GM19035 (cell line): ENCODE results near the gene HAPLN3.

Experiments
- ATAC-seq: cut with Tn5 transposase; IDR thresholded peaks from one replicate; pipeline ENCODE4 v1.9.1; 2021; ENCODE audit not compliant: unreplicated experiment

The HAPLN3 gene

DNA sequence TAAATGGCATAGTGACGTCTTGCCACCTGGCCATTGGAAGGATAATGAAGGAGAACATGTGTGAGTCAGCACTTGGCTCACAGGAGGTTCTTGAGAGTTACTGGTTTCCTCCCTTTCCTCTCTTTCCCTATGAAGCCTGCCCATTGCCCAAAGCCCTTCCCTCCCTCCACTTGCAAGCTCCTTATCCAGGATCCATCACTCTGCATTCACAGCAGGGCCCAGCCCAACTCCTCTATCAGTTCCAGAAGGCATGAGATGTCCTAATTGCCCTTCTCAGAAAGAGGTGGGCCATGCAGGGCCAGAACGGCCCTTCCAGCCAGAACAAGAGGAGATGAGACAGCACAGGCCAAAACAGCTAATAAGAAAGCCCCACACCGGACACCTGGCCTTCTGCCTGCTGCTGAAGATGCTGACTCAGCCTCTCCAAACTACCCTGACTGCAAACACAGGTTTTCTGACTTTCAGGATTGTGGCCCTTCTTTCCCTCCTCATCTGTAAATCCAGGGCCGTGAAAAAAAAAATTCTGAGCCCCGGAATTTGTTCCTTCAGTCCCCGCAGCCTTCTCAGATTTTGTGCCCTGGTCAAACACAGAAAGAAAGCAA is 29.7 kb downstream of the HAPLN3 start:
- no peak for ATAC-seq

DNA sequence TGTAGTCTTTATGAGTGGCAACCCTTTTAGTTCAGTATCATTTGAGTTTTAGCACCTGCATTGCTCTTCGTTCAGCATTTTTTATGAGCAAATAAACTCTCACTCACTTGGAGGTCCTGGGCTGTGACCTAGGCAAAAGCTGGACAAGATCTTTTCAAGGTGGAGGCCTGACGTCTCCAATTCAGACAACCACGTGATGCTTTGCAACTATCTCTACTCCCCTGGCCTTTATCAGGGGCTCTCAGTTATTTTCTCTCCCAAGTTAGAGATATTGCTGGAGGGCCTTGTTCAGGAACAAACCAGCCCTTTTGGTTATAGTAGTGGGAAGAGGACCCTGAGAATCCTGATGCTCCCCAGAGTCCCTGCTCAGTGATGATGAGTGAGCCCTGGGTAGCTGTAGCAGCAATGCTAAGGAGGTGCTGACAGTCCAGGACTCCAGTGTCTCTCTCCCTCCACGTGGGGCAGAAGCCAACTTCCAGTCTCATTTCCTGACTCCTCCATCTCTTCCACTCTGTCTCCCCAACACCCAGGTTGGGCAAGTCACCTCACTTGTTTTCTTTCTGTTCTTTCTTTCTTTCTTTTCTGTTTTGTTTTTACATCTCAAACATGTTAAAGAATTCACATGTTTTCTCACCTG is 30.4 kb downstream of the HAPLN3 start:
- ATAC-seq, result no peak

DNA sequence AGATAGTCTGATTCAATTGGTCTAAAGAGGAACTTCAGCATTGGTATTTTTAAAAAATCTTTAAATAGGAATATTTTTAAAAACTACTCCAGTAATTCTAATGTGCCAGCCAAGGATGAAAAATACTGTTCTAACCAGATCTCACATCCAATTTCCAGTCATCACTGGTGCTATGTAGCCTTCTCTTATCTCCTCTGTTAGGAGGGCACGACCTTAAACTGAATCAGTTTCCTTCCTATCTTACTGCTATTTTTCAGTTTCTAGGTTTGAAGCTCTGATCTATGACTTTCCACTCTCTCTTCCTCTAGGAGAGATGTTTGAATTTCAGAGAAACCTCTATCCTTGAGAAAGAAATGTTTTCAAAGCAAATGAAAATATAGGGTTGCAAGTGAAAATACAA is 31.9 kb downstream of the HAPLN3 start:
- no peak for ATAC-seq

DNA sequence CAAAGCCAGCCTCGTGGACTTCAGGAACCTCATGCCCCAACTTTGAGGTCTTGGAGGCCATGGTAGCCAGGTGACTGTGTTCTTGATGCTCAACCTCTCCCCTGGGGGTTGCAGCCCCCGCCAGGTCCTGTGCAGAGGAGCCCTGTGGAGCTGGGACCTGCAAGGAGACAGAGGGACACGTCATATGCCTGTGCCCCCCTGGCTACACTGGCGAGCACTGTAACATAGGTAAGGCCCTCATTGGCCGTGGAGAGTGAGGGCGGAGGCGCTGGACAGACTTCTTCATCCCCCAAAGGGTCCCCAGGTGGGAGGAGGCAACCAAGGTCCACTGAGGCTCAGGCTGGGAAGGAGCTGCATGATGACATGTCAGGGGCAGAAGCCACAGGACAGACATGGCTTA is 35.1 kb downstream of the HAPLN3 start:
- no peak for ATAC-seq

DNA sequence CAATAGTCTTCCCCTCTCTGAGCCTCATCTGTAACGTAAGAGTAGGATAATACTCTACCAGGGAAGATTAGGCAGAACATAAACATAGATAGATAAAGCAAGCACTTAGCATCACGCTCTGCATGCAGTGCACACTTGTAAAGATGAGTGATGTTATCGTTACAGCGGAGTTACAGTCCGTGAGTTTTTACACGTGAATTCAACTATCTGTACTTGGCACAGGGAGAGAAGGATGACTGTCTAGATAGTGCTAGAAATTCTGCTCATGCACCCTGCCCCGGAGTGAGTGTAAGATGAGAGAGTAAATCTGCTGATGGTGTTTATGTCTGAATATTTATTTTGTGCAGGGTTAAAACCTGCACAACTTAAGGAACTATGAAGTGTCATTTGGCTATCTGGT is 35.8 kb downstream of the HAPLN3 start:
- ATAC-seq, result no peak

DNA sequence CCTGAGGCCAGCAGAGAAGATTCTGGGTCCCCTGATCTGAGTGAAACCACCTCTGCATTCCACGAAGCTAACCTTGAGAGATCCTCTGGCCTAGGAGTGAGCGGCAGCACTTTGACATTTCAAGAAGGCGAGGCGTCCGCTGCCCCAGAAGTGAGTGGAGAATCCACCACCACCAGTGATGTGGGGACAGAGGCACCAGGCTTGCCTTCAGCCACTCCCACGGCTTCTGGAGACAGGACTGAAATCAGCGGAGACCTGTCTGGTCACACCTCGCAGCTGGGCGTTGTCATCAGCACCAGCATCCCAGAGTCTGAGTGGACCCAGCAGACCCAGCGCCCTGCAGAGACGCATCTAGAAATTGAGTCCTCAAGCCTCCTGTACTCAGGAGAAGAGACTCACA is 36.4 kb downstream of the HAPLN3 start:
- ATAC-seq, result no peak

DNA sequence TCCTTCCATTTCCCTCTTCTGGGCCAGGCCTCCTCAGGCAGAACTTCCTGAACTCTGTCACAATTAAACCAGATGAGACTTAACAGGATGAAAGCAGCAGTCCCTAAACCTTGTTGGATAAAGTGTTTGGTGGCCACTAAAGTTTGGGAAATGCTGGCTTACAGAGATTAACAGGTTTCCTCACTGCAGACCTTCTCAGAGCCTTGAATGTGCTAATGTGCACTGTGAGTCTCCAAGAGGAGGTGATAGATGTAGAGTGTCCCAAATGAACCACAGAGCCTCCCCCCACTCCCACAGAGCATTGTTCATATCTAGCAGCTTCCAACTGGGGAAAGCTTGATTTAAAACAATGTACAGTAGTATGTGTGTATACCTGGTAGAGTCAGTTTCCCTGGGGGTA is 42.9 kb downstream of the HAPLN3 start:
- no peak for ATAC-seq

DNA sequence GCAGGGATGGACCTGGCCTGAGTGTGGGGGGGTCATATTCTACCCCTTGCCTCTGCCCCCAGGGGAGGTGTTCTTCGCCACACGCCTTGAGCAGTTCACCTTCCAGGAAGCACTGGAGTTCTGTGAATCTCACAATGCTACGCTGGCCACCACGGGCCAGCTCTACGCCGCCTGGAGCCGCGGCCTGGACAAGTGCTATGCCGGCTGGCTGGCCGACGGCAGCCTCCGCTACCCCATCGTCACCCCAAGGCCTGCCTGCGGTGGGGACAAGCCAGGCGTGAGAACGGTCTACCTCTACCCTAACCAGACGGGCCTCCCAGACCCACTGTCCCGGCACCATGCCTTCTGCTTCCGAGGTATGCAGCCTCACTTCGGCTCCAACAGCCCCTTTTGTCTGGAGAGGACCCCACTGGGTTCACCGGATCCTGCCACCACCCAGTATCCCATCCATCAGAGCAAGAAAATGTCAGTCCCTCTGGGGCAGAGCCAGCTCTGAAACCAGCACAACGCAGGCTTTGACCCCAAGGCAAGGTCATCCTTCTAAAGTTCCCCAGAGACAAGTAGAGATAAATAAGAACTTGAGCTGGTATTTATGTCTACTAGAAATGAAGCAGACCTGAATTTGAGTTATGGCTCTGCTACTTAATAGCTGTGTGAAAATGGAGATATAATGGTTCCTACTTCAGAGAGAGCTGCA is 45.8 kb downstream of the HAPLN3 start:
- no peak for ATAC-seq

DNA sequence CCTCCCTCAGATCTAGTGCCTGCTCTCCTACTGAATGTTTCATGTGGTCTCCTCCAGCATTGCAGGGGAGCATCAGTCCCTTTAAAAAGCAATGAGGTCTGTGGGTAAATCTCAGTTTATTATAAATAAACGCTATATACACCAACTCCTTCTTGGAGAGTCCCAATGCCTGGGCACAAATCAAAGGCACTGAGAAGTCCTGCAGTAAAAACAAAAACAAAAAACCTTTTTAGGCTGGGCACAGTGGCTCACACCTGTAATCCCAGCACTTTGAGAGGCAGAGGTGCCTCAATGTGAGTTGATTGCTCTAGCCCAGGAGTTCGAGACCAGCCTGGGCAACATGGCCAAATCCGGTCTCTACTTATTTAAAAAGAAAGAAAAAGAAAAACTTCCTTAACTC is 47.1 kb downstream of the HAPLN3 start:
- no peak for ATAC-seq

DNA sequence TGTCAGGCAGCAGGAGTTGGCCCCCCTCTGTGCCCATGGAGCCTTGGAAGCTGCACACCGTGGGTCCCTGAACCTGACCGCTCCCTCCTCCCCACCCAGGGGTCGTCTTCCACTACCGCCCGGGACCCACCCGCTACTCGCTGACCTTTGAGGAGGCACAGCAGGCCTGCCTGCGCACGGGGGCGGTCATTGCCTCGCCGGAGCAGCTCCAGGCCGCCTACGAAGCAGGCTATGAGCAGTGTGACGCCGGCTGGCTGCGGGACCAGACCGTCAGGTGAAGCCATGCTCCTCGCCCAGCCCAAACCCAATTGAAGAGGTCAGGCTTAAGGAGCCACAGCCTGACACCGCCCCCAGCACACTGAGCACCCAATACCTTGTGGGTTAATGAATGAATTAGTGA is 48.2 kb downstream of the HAPLN3 start:
- ATAC-seq, result no peak

DNA sequence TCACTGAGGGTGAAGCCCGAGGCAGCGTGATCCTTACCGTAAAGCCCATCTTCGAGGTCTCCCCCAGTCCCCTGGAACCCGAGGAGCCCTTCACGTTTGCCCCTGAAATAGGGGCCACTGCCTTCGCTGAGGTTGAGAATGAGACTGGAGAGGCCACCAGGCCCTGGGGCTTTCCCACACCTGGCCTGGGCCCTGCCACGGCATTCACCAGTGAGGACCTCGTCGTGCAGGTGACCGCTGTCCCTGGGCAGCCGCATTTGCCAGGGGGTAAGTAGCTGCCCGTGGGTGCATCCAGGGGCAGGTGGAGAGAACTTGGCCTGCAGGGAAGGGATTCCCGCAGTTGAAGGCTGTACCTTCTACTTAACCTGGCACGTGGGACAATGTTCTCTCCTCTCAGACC is 49.7 kb downstream of the HAPLN3 start:
- ATAC-seq, result no peak

DNA sequence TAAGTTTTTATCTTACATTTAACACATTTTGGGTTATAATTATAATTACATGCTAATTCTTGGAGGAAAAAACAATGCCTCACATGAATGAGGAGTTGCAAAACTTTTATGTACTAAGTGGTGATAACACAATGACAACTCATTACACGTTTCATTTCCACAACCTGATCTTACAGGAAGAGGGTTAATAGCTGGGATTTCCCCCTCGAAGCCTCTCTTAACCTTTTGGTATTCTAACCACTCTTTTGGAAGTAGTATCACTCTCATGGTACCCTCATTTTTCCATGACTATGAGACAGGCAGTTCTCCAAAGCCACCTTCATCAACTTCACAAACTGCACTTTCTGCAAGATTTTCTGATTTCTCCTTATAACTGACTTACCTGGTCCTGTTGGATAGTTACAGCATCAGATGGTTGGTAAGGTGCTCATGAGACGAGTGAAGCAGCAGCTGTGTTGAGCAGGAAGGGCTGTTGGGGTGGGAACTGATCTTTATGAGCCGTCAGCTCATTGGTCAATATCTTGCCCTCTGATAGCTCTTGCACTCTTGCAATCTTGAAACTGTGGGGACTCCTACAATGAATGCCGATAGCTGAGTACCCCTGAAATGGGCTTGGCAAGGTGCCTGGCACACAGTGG is 50.5 kb downstream of the HAPLN3 start:
- no peak for ATAC-seq

DNA sequence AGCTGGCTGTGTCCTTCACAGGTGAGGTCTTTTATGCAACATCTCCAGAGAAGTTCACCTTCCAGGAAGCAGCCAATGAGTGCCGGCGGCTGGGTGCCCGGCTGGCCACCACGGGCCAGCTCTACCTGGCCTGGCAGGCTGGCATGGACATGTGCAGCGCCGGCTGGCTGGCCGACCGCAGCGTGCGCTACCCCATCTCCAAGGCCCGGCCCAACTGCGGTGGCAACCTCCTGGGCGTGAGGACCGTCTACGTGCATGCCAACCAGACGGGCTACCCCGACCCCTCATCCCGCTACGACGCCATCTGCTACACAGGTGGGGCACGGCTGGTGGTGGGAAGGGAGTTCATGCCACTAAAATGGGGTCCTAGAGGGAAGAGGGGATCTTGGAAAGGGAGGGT is 52.0 kb downstream of the HAPLN3 start:
- ATAC-seq, result no peak

DNA sequence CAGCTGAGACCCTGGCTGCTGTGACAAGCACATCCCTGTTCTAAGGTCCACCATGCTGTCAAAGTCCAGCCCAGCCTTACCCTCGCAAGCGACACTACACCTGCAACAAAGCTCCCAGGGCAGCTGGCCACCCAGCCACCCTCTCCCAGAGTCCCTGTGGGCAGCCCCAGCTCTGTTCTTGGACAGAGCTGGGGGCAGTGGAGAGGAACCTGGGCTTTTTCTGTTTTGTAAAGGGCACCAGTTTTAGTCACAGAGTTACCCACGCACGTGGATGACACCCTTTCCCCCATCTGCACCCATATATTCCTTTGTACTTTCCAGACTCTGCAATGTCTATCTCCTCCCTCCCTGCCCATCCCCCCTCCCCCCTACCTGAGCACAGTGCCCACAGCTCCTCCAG is 53.2 kb downstream of the HAPLN3 start:
- no peak for ATAC-seq

DNA sequence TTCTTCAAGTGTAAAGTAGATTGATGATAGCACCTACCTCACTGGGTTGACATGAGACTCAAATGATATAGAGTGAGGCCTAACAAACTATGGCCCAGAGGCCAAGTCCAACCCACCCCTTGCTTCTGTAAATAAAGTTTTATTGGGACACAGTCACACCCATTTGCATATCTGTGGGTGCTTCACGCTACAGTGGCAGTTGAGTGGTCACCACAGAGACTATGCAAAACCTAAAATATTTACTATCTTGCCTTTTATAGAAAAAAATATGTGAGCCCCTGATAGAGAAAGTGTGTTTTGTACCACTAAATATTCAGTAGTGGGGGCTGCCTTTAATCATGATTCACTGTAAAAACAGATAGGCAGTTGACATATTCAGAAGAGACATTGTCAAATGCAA is 54.1 kb downstream of the HAPLN3 start:
- ATAC-seq, result no peak

DNA sequence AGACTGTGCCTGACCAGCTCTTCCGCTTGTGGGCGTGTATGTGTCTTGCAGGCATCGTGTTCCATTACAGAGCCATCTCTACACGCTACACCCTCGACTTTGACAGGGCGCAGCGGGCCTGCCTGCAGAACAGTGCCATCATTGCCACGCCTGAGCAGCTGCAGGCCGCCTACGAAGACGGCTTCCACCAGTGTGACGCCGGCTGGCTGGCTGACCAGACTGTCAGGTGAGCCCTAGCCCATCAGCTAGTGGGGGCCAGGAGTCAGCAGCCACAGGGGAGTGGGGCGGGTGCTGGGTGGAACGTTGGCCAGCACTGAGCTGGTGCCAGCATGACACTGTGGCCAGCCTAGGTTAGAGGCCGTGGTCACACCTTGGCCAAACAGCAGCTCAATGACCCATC is 55.4 kb downstream of the HAPLN3 start:
- no peak for ATAC-seq

DNA sequence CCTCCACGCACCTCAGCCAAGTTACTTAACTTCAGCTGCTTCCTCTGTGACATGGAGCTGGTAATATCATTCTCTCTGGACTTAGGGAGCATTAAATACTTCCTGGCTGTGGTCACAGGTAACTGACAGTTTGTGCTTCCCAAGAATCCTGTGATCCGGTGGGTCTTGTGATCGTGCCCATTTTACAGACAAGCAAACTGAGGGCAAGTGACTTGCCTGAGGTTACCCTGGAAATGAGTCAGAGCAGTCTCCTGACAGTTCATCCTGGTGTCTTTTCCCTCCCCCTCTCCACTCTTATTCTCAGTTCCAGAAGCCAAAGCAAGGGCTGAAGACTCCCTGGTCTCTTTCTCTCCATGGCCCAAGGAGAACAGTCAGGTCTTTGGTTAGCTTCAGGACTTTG is 56.2 kb downstream of the HAPLN3 start:
- no peak for ATAC-seq

DNA sequence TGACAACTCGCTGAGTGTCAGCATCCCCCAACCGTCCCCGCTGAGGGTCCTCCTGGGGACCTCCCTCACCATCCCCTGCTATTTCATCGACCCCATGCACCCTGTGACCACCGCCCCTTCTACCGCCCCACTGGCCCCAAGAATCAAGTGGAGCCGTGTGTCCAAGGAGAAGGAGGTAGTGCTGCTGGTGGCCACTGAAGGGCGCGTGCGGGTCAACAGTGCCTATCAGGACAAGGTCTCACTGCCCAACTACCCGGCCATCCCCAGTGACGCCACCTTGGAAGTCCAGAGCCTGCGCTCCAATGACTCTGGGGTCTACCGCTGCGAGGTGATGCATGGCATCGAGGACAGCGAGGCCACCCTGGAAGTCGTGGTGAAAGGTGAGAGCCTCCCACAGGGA is 56.7 kb downstream of the HAPLN3 start:
- no peak for ATAC-seq

DNA sequence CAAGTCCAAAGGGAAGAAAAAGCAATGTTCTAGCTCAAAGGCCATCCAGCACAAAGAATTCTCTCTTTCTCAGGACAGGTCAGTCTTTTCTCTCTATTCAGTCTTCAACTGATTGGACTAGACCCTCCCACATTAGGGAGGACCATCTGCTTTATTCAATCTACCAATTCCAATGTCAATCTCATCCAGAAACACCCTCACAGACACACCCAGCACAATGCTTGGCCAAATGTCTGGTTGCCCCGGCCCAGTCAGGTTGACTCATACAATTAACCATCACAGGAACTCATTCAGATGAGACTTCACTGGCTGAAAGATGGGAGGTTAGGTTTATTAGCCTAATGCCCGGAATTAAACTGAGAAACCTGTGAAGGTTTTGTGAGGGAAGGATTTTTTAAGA is 59.7 kb downstream of the HAPLN3 start:
- no peak for ATAC-seq

DNA sequence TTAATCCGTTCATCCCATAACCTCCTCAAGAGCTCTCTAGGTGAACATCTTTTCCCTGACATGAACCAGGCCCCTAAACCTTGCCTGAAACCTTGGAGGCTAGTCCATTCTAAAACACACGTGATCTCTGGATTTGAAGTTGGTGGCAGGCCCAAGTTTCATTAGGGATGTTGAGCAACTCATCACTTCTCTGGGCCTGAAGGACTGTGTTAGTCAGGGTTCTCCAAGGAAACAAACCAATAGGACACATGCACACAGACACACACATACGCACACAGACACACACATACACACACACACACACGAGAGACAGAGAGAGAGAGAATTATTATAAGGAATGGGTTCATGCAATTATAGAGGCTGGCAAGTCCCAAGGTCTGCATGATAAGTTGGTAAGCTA is 60.2 kb downstream of the HAPLN3 start:
- no peak for ATAC-seq

DNA sequence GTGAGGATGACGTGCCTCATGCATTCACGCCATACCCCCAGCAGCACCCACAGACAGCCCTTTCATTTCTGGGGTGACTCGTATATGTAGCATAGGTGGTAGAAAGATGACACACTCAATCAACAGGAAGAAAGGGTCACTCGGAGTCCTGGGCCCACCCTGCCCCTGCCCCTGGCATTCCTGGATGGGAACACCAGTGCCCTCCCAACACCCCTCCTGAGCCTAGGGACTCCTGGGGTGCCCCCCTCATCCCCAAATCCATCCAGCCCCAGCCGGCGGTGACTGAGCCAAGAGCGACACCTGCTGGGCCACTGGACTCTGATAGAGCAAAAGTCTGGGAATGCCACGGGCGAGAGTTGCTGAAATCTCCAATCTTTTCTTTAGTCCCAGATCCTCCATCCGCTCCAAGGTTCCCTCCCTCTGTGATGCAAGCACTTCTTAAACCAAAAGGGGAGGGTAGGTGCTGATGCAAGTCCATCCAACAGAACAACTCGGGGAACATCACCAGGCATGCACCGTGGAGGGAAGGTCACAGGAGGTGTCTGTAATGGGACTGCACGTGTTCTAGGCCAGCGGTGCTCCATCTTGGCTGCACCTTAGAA is 61.0 kb downstream of the HAPLN3 start:
- ATAC-seq, result no peak

DNA sequence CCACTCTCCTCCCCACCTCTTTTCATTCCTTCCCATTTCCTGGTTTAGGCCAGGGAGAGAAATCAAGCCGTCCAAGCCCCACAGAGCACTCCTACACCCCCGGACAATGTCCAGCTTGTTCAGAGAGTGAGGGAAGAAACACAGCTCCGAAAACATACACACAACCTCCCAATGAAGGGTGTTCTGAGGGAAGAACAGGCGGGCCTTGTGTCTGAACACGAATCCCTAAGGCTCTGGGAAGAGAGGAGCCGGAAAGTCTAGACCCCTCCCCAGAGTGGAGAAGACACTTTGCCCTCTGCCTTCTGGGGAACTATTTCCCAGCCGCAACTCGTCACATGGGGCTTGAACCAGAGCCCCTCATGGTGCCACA is 61.6 kb downstream of the HAPLN3 start:
- no peak for ATAC-seq
